Measurements from ENCODE around the gene B4GALNT3.

DNA sequence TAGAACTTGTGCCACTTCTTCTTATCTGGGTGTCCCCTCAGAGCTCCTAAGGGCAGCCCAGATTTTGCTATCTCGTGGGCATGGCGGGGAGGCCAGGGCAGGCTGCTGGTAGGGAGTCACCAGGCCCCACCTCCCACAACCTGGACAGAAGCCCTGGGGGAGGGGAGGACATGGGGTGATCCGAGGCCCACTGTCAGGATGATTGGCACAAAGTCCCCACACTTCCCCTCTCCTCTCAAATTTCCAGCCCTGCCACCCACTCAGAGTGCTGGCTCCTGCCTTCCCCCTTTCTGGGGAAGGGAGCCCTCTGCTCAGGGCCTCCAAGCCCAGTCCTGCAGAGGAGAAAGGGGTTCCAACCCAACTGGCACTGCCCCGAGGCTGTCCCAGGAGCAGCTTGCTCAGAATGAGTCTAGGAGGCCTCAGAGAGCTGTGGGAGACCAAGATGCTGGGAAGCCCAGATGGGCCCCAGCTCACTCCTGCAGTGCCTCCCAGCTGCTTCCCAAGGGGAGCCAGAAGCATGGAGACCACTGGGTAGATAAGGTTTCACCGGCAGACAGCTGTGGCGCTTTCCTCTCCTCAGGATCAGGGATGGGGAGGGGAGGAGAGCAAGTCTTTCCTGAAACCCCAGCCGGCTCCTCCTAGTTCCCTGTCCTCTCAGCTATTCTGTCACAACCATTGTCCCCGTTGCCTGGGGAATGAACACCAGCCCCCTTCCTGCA lies 82.8 kb downstream of the B4GALNT3 start:
- TF ChIP-seq EZH2 (IDR thresholded peaks at IDR 0.05; ENCODE audit: insufficient read depth, poor library complexity, severe bottlenecking) (no peak), EZH2phosphoT487 (IDR thresholded peaks at IDR 0.05; ENCODE audit: insufficient read depth, low read depth) (no peak)
